ENCODE measurements around the gene RTP4. TPM values are rescaled to one million over a fixed set of nuclear protein-coding genes. Genes with fewer than 3 reads are reported as not detected.
A peak's percentile ranks its signal among the peaks of the same experiment; 100 is the strongest.

Gene RTP4
- total and polyA plus RNA-seq, 9 of the 15 experiments (the other 6 are each of a cell fraction or from before 2014, with no cell fraction given) = 0.06 to 0.17 TPM; not detected in 7

- TF ChIP-seq POLR3A (IDR thresholded peaks at IDR 0.05; ENCODE audit: borderline replicate concordance, extremely low read depth, insufficient read depth, insufficient read length) = no peak
- TF ChIP-seq NCOR1 (IDR thresholded peaks at IDR 0.05) = no peak
- TF ChIP-seq, protein P1, sequence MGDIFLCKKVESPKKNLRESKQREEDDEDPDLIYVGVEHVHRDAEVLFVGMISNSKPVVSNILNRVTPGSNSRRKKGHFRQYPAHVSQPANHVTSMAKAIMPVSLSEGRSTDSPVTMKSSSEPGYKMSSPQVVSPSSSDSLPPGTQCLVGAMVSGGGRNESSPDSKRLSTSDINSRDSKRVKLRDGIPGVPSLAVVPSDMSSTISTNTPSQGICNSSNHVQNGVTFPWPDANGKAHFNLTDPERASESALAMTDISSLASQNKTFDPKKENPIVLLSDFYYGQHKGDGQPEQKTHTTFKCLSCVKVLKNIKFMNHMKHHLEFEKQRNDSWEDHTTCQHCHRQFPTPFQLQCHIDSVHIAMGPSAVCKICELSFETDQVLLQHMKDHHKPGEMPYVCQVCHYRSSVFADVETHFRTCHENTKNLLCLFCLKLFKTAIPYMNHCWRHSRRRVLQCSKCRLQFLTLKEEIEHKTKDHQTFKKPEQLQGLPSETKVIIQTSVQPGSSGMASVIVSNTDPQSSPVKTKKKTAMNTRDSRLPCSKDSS (IDR thresholded peaks at IDR 0.05; ENCODE audit: low read depth, partially characterized antibody) = no peak
- no peak for TF ChIP-seq SIN3A (IDR thresholded peaks at IDR 0.05; ENCODE audit: borderline replicate concordance in 2 of 2, control insufficient read depth in 1 of 2, low read depth in 2 of 2, low read length in 2 of 2)
- no peak for TF ChIP-seq NRF1 (conservative IDR thresholded peaks at IDR 0.05 in 1 of 2, IDR thresholded peaks at IDR 0.05 in 1 of 2)
- peak; percentile 88 for TF ChIP-seq SPI1 (IDR thresholded peaks at IDR 0.05; ENCODE audit: borderline replicate concordance, low read depth, low read length)
- TF ChIP-seq ESRRA (IDR thresholded peaks at IDR 0.05; ENCODE audit: borderline replicate concordance, low read depth) = peak; percentile 35; the same call in 1 of the 2 replicates
- TF ChIP-seq, protein P2, sequence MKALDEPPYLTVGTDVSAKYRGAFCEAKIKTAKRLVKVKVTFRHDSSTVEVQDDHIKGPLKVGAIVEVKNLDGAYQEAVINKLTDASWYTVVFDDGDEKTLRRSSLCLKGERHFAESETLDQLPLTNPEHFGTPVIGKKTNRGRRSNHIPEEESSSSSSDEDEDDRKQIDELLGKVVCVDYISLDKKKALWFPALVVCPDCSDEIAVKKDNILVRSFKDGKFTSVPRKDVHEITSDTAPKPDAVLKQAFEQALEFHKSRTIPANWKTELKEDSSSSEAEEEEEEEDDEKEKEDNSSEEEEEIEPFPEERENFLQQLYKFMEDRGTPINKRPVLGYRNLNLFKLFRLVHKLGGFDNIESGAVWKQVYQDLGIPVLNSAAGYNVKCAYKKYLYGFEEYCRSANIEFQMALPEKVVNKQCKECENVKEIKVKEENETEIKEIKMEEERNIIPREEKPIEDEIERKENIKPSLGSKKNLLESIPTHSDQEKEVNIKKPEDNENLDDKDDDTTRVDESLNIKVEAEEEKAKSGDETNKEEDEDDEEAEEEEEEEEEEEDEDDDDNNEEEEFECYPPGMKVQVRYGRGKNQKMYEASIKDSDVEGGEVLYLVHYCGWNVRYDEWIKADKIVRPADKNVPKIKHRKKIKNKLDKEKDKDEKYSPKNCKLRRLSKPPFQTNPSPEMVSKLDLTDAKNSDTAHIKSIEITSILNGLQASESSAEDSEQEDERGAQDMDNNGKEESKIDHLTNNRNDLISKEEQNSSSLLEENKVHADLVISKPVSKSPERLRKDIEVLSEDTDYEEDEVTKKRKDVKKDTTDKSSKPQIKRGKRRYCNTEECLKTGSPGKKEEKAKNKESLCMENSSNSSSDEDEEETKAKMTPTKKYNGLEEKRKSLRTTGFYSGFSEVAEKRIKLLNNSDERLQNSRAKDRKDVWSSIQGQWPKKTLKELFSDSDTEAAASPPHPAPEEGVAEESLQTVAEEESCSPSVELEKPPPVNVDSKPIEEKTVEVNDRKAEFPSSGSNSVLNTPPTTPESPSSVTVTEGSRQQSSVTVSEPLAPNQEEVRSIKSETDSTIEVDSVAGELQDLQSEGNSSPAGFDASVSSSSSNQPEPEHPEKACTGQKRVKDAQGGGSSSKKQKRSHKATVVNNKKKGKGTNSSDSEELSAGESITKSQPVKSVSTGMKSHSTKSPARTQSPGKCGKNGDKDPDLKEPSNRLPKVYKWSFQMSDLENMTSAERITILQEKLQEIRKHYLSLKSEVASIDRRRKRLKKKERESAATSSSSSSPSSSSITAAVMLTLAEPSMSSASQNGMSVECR (CRISPR knock-in tag; IDR thresholded peaks at IDR 0.05) = no peak
Observed at GRCh38 chr3:187319699-187320302, 48.4 kb upstream of the RTP4 start (continued).
